Sigmoid colon (tissue), 4 donors: Measurements from ENCODE around the gene ARHGAP42.

Experiments
- POLR2A ChIP-seq, 2 donors: fragments of 450-650 bp; IDR thresholded peaks; one replicate each; pipeline ENCODE4 v1.6.1; 2016; ENCODE audit warnings: antibody characterized with exemption in 2 of 2, mild to moderate bottlenecking in 2 of 2, moderate library complexity in 2 of 2
- POLR2AphosphoS5 ChIP-seq, 4 donors: sonication (generic); formaldehyde crosslinking; IDR thresholded peaks; one replicate each; pipeline ENCODE4 v1.6.1; 2017; ENCODE audit warnings: antibody characterized with exemption in 4 of 4

DNA sequence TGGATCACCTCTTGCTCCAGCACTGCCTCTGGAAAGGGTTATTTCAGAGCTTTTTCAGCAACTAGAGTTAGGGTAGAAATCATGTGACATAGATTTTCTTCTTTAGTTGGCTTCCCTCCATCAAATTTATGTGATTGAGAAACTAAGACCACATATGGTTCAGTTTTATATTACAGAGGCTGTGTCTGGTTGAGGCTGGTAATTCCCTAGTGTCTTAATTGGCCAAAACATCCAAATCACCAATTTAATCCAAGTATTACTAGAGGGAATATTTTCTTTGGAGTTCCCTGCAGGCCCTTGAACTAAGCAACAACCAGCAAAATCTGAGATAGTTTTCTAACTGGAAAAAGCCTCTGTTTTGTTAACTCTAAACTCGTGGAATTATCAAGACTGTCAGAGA is 136.3 kb downstream of the ARHGAP42 start:
- TF ChIP-seq POLR2A (IDR thresholded peaks at IDR 0.05) (no peak), POLR2AphosphoS5 (IDR thresholded peaks at IDR 0.05) (no peak)
